HG03064 (cell line): ENCODE data around the gene AGBL4.

Experiments
- ATAC-seq: cut with Tn5 transposase; IDR thresholded peaks from one replicate; pipeline ENCODE4 v1.9.1; 2021; ENCODE audit warnings: low read depth; ENCODE audit not compliant: unreplicated experiment

AGBL4 gene

GRCh38 chr1:48627486-48627885 is 1396.3 kb downstream of the AGBL4 start:
- ATAC-seq = no peak

GRCh38 chr1:48619539-48619938 is 1404.2 kb downstream of the AGBL4 start:
- ATAC-seq = no peak

DNA sequence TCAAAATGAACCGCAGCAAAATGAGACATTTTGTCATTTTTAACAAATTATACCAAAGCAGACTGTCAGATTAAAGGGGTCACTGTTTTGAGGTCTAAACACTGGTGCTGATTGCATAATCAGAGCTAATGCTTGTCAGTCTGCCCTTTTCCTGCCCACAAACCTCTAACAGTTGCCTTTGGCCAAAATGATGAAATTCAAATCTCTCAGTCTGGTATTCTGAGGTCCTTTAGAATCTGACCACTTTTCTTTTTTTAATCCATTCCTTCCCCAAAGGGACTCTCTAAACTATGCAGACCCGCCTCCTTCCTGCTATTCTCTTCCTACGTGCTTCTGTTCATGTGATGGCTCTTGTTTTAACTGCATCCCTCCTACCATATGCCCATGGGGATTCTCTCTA is 1406.5 kb downstream of the AGBL4 start:
- ATAC-seq = no peak

DNA sequence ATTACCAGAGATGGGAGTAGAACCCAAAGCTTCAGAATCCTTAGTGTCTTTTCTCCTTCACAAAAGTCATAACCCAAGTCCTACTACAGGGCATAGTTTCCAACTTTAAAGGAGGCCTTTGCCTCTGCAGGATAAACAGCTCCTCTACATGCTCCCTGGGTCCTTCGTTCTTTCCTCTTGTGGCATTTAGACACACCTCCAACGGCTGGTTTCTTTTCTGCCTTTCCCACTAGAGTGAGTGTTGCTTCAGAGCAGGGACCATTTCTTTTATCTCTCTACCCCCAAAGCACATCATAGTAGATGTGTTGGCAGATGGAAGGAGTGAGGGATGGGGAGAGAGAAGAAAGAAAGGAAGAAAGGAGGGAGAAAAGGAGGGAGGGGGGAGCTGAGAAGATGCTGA is 1407.0 kb downstream of the AGBL4 start:
- ATAC-seq = no peak

- ATAC-seq = no peak
These were observed 1411.9 kb downstream of the AGBL4 start for GRCh38 chr1:48611841-48612240.

- ATAC-seq = no peak
These were observed 1412.9 kb downstream of the AGBL4 start for GRCh38 chr1:48610628-48611542.

DNA sequence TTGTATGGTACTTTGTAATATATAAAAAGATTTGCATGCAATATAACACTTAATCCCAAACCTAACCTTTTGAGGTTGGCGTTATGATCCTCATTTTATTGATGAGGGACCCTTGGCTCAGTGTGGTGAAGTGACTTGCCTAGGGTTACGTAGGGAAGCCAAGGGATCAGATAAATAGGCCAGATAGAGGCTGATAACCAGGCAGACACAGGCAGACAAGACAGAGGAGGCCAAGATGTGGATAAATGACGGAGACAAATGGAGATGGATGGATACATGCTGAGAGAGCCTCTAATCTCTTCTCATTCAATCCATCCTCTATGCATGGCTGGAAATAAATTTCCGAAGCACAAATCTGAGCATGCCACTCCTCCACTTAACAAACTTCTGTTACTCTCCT is 1414.9 kb downstream of the AGBL4 start:
- ATAC-seq = no peak

GRCh38 chr1:48603222-48603621 is 1420.5 kb downstream of the AGBL4 start:
- ATAC-seq = no peak

DNA sequence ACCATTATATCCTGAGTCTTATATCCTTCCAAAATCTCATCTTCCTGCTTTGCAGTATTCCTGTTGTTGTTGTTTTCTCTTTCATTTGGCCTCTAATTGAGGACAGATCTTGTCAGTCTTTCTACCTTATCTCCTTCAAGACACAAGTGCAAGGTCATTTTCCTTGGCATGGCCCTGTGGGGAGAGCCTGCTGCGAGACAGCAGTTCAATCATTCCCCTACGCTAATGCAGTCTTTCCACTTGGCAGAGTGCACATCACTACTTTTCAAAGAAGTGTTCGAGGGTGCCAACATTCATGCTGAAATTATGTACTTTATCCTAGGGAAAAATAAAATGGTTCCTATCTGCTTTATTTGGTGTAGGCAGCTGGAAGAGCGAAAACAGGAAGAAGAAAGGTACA is 1421.4 kb downstream of the AGBL4 start:
- ATAC-seq = no peak

DNA sequence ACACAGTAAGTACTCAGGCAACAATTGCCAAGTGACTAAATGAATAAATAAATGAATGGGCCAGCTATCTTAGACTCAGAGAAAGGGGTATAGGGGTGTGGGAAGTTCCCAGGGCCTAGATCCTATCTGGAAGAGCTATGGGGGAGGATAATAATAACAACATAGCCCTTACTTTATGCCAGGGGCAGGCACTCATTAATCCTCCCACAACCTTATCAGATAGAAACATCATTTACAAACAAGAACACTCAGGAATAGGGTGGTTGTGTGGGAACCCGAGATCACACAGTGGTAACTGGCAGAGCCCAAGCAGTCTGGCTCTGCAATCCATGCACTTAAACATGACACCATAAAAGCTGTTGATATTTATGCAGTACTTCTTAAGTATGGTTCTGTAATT is 1423.6 kb downstream of the AGBL4 start:
- ATAC-seq = no peak

DNA sequence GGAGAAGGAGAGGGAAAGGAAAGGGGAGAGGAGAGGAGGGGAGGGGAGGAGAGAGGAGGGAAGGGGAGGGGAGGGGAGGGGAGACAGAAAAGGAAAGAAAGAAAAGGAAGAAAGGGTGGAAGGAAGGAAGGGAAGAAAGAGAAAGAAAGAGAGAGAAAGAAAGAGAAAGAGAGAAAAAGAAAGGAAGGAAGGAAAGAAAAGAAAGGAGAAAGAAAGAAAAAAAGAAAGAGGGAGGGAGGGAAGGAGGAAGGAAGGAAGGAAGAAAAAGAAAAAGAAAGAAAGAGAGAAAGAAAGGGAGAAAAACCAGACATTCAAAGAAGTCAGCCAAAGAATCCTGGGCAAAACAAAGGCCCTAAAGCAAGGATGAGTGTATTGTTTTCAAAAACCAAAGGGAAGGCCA is 1426.1 kb downstream of the AGBL4 start:
- ATAC-seq = no peak

DNA sequence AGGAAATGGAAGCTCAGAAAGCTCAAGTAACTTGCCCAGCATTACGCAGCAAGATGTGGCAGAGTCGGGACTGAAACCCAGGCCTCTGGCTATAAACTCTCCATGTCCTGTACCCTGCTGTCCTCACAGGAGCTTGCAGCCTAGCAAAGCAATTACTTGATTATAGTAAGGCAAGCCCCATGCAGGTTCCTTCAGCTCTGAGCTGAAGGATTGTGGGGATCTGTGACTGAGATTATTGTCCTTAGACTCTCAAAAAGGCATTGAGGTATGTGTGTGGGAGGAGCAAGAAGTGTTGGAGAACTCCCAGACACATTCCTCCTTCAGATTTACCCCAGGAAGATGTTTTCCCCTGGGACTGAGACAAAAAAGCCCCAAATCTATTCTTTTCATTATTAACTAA is 1427.7 kb downstream of the AGBL4 start:
- no peak for ATAC-seq

GRCh38 chr1:48595613-48596012 is 1428.1 kb downstream of the AGBL4 start:
- ATAC-seq = no peak

DNA sequence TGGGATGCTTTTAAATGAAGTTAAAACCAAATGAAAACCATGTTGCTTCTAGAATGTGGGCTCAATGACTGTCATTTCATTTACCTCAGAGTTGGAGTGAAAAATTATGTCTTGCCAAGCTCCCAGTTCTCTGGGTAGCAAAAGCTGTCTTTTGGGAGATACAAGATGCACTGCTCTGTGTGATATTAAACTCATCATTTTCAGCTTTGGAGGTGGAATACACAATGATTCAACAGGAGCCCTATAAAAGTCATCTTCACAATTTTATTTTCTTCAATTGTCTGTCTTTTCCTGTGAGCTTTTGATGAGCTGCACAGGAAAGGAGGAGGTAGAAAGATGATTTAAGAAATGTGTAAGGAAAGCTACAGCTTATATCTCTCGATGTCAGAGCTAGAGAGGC is 1431.4 kb downstream of the AGBL4 start:
- no peak for ATAC-seq

DNA sequence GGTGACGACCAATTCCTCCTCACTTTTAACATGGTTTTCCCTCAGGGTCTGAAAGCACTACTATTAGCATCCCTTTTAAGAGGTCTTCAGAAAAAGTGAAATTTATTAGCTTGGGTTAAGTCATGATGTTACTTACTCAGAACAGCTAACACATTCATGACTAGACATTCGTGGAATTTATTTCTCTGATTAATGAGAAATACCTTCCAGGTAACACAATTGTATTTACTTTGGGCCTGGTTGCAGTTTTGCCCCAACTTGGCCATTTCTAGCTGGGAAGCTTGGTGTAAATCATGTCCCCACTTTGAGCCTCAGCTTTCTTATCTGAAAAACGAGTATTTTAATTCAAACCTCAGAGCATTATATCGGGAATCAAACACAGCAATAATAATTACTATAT is 1432.6 kb downstream of the AGBL4 start:
- ATAC-seq = no peak

DNA sequence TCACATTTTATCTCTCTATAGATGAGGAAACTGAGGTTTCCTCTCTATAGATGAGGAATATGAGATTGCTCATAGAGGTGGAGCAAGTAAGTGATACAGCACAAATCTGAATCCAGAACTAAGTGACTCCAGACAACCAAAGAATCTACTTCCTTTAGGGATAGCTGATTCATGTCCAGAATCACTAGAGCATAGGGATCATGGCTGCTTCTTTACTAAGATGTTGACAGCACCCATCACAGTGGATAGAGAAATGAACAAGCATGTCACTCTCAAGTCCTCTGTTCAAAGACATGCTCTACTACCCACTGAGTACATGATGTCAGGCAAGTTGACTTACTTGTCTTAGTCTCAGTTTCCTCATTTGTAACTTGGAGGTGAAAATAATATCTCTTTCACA is 1435.7 kb downstream of the AGBL4 start:
- no peak for ATAC-seq

DNA sequence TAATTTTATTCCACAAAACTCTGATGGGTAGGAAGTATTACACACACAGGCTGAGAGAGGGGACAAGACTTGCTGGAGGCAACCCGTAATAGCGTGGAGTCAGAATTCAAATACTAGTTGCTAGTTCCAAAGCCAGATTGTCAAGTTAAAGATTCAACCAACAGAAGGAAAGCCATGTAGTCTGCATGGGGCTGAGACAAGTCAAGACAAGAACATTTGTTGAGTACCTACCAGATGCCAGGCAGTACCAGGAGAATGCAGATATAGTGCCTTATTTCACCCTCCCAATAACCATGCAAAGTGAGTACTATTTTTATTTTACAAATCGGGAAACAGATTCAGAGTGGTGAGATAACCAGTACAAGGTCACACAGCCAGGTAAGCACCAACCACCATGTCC is 1441.3 kb downstream of the AGBL4 start:
- ATAC-seq = no peak

- ATAC-seq = no peak
These were observed 1442.5 kb downstream of the AGBL4 start for GRCh38 chr1:48581270-48581669.

GRCh38 chr1:48576565-48576964 is 1447.2 kb downstream of the AGBL4 start:
- ATAC-seq = no peak

DNA sequence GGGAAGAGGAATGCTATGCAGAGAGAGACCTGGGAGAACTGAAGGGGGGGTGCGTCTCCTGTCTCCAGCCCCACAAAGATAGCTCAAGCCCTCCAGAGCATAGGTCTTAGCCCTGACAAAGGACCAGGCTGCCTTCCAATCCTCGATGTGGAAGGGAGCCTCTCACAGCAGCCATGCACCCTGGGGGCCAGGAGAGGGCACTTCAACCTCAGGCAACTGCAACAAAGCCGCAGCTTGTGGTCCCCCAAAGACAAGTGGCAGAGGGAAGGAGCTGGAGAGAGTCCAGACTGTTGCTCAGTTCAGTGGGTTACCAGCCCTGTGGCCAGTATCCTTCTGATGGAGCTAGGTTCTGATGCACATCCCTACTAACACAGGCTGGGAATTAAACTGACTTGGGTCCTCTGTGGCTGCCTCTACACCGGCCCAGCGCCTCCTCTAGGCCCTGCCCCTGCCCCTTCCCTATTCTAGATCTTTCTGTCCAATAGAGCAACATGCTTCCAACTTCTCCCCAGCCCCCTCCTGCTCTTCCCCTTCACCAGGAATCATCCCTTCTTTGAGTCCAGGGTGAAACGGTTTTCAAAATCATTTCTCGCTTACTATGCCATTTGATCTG is 1451.0 kb downstream of the AGBL4 start:
- ATAC-seq = no peak

- no peak for ATAC-seq
These were observed 1451.6 kb downstream of the AGBL4 start for GRCh38 chr1:48572134-48572533.

DNA sequence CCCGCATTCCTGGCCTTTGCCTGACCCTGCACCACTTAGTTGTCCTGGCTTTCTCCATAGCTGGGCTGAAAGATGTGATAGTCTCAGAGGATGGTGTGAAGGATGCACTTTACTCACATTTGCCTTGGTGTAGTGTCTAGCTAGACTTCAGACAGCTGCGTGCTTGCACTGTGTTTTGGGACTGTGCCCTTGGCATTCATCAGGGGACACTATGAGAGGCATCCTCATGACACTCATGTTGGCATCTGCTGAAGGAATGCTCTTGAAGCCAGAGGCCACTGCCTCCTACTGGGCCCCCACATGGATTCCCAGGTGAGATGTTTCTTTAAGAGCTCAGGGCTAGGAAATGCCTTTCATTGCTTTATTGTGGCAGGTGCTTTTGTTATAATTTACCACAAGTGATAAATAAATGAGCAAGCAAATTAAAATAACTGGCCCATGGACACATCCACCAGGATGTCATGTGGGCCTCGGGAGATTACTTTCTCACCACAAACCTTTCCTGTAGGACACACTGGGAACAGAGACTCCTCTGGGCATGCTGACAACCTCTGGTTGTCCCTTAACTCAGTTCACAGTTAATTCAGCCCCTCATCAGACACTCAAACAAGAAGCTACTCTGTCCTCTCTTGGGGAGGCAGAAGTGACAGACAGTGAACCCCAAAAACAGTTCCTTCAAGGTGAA is 1452.3 kb downstream of the AGBL4 start:
- ATAC-seq = no peak
